Endodermal cell (in vitro differentiated cells): ENCODE results near the gene HOXC11. TPM values are rescaled to one million over a fixed set of nuclear protein-coding genes. Genes with fewer than 3 reads are reported as not detected.

Source experiments
- DNase-seq: peaks from one replicate; pipeline ENCODE4 v3.0.0-alpha.2; 2017
- H3K27ac ChIP-seq: 2 replicates; pipeline ENCODE4 v1.5.1; 2013; ENCODE audit warnings: mild to moderate bottlenecking, low read depth, low read length, moderate library complexity
- H3K27me3 ChIP-seq: 2 replicates; pipeline ENCODE4 v1.6.1; 2013; ENCODE audit warnings: mild to moderate bottlenecking, low read length, moderate library complexity; ENCODE audit not compliant: insufficient read depth, control insufficient read depth, poor library complexity, severe bottlenecking
- H3K36me3 ChIP-seq: 2 replicates; pipeline ENCODE4 v1.7.0; 2013; ENCODE audit warnings: mild to moderate bottlenecking, low read length, moderate library complexity; ENCODE audit not compliant: control insufficient read depth, insufficient read depth
- H3K4me1 ChIP-seq: one replicate; pipeline ENCODE4 v1.7.0; 2013; ENCODE audit warnings: low read length; ENCODE audit not compliant: control insufficient read depth, insufficient read depth
- H3K4me3 ChIP-seq: 2 replicates; pipeline ENCODE4 v1.5.1; 2013; ENCODE audit warnings: mild to moderate bottlenecking, low read length, moderate library complexity
- H3K9ac ChIP-seq: 2 replicates; pipeline ENCODE4 v1.6.1; 2013; ENCODE audit warnings: mild to moderate bottlenecking, low read length, moderate library complexity; ENCODE audit not compliant: poor library complexity, severe bottlenecking; ENCODE audit errors: extremely low read depth
- H3K9me3 ChIP-seq: 2 replicates; pipeline ENCODE4 v1.6.1; 2013; ENCODE audit warnings: mild to moderate bottlenecking, low read length, moderate library complexity; ENCODE audit not compliant: control insufficient read depth
- H3K27ac Mint-ChIP-seq: 2 replicates; pipeline ENCODE4 v1.8.0; 2020; ENCODE audit warnings: mixed read lengths
- H3K27me3 Mint-ChIP-seq: 2 replicates; pipeline ENCODE4 v1.8.0; 2021; ENCODE audit warnings: mild to moderate bottlenecking, mixed read lengths; ENCODE audit not compliant: insufficient read depth
- H3K36me3 Mint-ChIP-seq: 2 replicates; pipeline ENCODE4 v1.8.0; 2020; ENCODE audit warnings: low read depth, mixed read lengths
- H3K4me1 Mint-ChIP-seq: 2 replicates; pipeline ENCODE4 v1.8.0; 2020; ENCODE audit warnings: mixed read lengths
- H3K4me3 Mint-ChIP-seq: 2 replicates; pipeline ENCODE4 v1.8.0; 2020; ENCODE audit warnings: mild to moderate bottlenecking, moderate library complexity, mixed read lengths
- H3K9me3 Mint-ChIP-seq: 2 replicates; pipeline ENCODE4 v1.8.0; 2020; ENCODE audit warnings: mild to moderate bottlenecking, mixed read lengths
- CTCF ChIP-seq: fragments of 200-600 bp; sonication (generic); conservative IDR thresholded peaks from 2 replicates; pipeline ENCODE4 v1.5.0; 2021; ENCODE audit warnings: antibody characterized with exemption, mild to moderate bottlenecking
- WGBS, 2 experiments: methylation state at CpG; one replicate each; pipeline versions ENCODE4 v1.1.5 to v1.1.7; 2013; ENCODE audit warnings: missing lambda C conversion rate in 2 of 2, mixed read lengths in 1 of 2; ENCODE audit not compliant: insufficient coverage in 1 of 2, insufficient read length in 1 of 2; 5-methylcytosine and 5-hydroxymethylcytosine counted together
- total RNA-seq, 2 donors: library from RNA; stranded (reverse); fragmentation: NEBNext Ultra II Directional in 1 of 2; extraction: Animal tissue kit (Norgen Biotek cat#: 25700) in 1 of 2; gene quantifications; 2 replicates in 1 of 2; 3 replicates in 1 of 2; pipeline ENCODE4 v1.2.1, GENCODE V29; 2021

HOXC11 gene
- total RNA-seq, 2 donors from 2014 or later = not detected

- peaks cover 100% of the 10 kb centered on the region for H3K27me3 Mint-ChIP-seq
- no peaks in the 10 kb centered on the region for H3K9me3 ChIP-seq
- DNase-seq = no peak
- no peaks in the 10 kb centered on the region for H3K4me1 ChIP-seq
- H3K27me3 ChIP-seq = peaks cover 100% of the 10 kb centered on the region
- no peak overlapping the region for H3K27ac ChIP-seq
- no peaks in the 10 kb centered on the region for H3K36me3 Mint-ChIP-seq
- WGBS, 2 experiments = 27 to 28% methylated on average over 18 to 24 of the region's 24 CpGs
- no peak overlapping the region for H3K4me3 Mint-ChIP-seq
- no peaks in the 10 kb centered on the region for H3K36me3 ChIP-seq
- TF ChIP-seq CTCF = no peak
- H3K4me3 ChIP-seq = no peak overlapping the region
- peaks cover 9% of the 10 kb centered on the region for H3K9me3 Mint-ChIP-seq
- H3K9ac ChIP-seq = no peak overlapping the region
- peaks cover 13% of the 10 kb centered on the region for H3K4me1 Mint-ChIP-seq
- H3K27ac Mint-ChIP-seq = no peak overlapping the region
These were observed 4.5 kb upstream of the HOXC11 start for GRCh38 chr12:53968214-53969127.

DNA sequence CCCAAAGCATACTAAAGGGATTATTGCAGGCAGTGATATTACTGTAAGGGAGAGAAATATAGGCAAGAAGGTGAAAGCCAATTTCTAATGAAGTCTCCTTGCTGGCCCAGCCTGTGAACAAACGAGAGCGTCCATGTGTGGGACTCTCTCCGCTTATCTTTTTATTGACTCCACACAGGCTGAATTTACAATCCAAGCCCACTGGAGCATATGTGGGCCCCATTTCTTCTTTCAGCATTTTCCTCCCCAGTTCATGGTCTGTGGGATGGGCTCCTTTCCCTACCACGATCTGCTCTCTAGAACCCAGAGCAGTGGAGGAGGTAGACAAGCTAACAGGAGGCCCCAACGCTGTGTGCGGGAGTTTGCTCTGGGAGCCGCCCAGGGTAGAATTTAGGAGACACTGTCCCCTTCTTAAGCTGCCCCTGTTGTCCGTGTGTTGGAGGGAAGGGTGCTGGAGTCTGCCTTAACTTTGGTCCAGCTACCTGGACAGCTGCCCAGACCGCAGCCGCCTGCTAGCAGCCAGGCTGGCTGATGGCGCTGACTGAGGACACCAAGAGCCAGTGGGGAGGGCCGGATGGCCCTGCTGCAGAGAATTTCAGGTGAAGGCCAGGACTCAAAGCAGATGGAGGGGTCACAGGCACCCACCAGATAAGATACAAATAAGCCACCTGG, 3.2 kb upstream of the HOXC11 start:
- no peak for DNase-seq
- Histone ChIP-seq H3K27me3 (peaks cover 100% of the 10 kb centered on the region), H3K9me3 (no peaks in the 10 kb centered on the region), H3K36me3 (no peaks in the 10 kb centered on the region), H3K9ac (no peak overlapping the region), H3K27ac (no peak overlapping the region), H3K4me1 (no peaks in the 10 kb centered on the region), H3K4me3 (no peak overlapping the region)
- peaks cover 100% of the 10 kb centered on the region for H3K27me3 Mint-ChIP-seq
- H3K9me3 Mint-ChIP-seq = peaks cover 9% of the 10 kb centered on the region
- H3K36me3 Mint-ChIP-seq = no peaks in the 10 kb centered on the region
- no peak overlapping the region for H3K27ac Mint-ChIP-seq
- H3K4me1 Mint-ChIP-seq = peaks cover 13% of the 10 kb centered on the region
- WGBS, 2 experiments = 42 to 44% methylated on average over 3 to 12 of the region's 12 CpGs
- H3K4me3 Mint-ChIP-seq = no peak overlapping the region
- TF ChIP-seq CTCF = no peak

DNA sequence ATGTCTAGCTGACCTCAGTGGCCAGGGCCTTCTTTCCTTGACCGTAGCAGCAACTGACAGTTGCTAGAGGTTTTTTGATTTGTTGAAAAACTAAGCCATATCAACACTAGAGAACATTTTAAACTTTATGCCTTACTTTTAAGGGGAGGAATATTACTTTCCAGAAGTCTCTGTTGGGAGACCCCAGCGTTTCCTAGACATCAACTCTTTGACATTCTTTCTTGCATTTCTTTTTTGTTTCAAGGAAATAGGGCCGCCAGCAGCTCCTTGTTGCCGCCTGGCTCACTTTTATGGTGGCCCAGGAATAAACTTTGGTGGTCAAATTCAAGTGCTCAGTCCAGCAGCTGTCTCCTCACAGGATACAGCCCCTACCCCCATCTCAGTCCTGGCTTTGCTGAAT, 2.5 kb upstream of the HOXC11 start:
- Histone ChIP-seq H3K36me3 (no peaks in the 10 kb centered on the region), H3K27ac (no peak overlapping the region), H3K4me1 (no peaks in the 10 kb centered on the region), H3K4me3 (no peak overlapping the region), H3K9ac (no peak overlapping the region), H3K9me3 (no peaks in the 10 kb centered on the region), H3K27me3 (peaks cover 100% of the 10 kb centered on the region)
- Mint-ChIP-seq H3K9me3 (peaks cover 13% of the 10 kb centered on the region), H3K4me3 (no peak overlapping the region), H3K27ac (no peak overlapping the region), H3K4me1 (peaks cover 17% of the 10 kb centered on the region), H3K36me3 (no peaks in the 10 kb centered on the region), H3K27me3 (peaks cover 100% of the 10 kb centered on the region)
- no peak for DNase-seq
- no peak for TF ChIP-seq CTCF
- WGBS, 2 experiments = 10 to 16% methylated on average over 3 to 4 of the region's 4 CpGs
